Gastroesophageal sphincter (tissue), 3 donors: ENCODE measurements around the gene THBS2.

Experiments
- CTCF ChIP-seq, 4 experiments: fragments of 200-600 bp in 2 of 4; fragments of 450-650 bp in 2 of 4; sonication (generic) in 1 of 4; IDR thresholded peaks; one replicate each; pipeline ENCODE4 v1.5.1; 2017 to 2019; ENCODE audit warnings: antibody characterized with exemption in 4 of 4, mild to moderate bottlenecking in 2 of 4, moderate library complexity in 2 of 4
- EP300 ChIP-seq: sonication (generic); formaldehyde crosslinking; IDR thresholded peaks from one replicate; pipeline ENCODE4 v1.6.1; 2017; ENCODE audit warnings: antibody characterized with exemption, mild to moderate bottlenecking
- POLR2A ChIP-seq, 2 donors: fragments of 450-650 bp; IDR thresholded peaks; one replicate each; pipeline ENCODE4 v1.6.1; 2017; ENCODE audit warnings: antibody characterized with exemption in 2 of 2, mild to moderate bottlenecking in 2 of 2, moderate library complexity in 1 of 2
- POLR2AphosphoS5 ChIP-seq: sonication (generic); formaldehyde crosslinking; IDR thresholded peaks from one replicate; pipeline ENCODE4 v1.6.1; 2017; ENCODE audit warnings: antibody characterized with exemption

- no peak for TF ChIP-seq CTCF (IDR thresholded peaks at IDR 0.05)
- TF ChIP-seq POLR2A (IDR thresholded peaks at IDR 0.05) = no peak
- no peak for TF ChIP-seq POLR2AphosphoS5
- no peak for TF ChIP-seq EP300
Observed at GRCh38 chr6:169184419-169184818, 69.2 kb downstream of the THBS2 start.
